OCI-LY3 (cell line): ENCODE results near the gene NDUFB2.

Source experiments
- H2AFZ ChIP-seq: fragments of 200-600, 300-600 bp; shearing (Covaris generic); 2 replicates; pipeline ENCODE4 v1.6.0; 2014; ENCODE audit warnings: antibody characterized with exemption, low read depth, low read length
- H3K27ac ChIP-seq: fragments of 200-600, 300-600 bp; sonication (generic); 2 replicates; pipeline ENCODE4 v1.5.1; 2014; ENCODE audit warnings: mild to moderate bottlenecking, low read length, moderate library complexity, mixed read lengths
- H3K27me3 ChIP-seq: fragments of 200-600, 300-600 bp; sonication (generic); 2 replicates; pipeline ENCODE4 v1.6.1; 2014; ENCODE audit warnings: low read depth, low read length, mixed read lengths
- H3K36me3 ChIP-seq: fragments of 200-600, 300-600 bp; sonication (generic); replicated peaks from 2 replicates; pipeline ENCODE3; 2014; ENCODE audit warnings: low read depth, low read length, mixed read lengths
- H3K4me1 ChIP-seq: fragments of 300-600, 200-600 bp; sonication (generic); 2 replicates; pipeline ENCODE4 v1.6.1; 2014; ENCODE audit warnings: low read length, mixed read lengths
- H3K4me2 ChIP-seq: fragments of 200-600, 300-600 bp; sonication (generic); 2 replicates; pipeline ENCODE4 v1.6.1; 2014; ENCODE audit warnings: low read length, mixed read lengths
- H3K4me3 ChIP-seq: fragments of 300-600, 200-600 bp; sonication (generic); 2 replicates; pipeline ENCODE4 v1.5.1; 2014; ENCODE audit warnings: antibody characterized with exemption, mild to moderate bottlenecking, low read length, moderate library complexity
- H3K79me2 ChIP-seq: fragments of 300-600, 200-600 bp; shearing (Covaris generic); 2 replicates; pipeline ENCODE4 v1.6.1; 2014; ENCODE audit warnings: mild to moderate bottlenecking, low read length, mixed read lengths
- H3K9ac ChIP-seq: fragments of 300-600, 200-600 bp; shearing (Covaris generic); 2 replicates; pipeline ENCODE4 v1.6.0; 2014; ENCODE audit warnings: mild to moderate bottlenecking, low read length, moderate library complexity
- H3K9me3 ChIP-seq: fragments of 200-600, 300-600 bp; shearing (Covaris generic); 2 replicates; pipeline ENCODE4 v1.6.1; 2014; ENCODE audit warnings: low read length, mixed read lengths; ENCODE audit not compliant: insufficient read depth
- H4K20me1 ChIP-seq: fragments of 200-600, 300-600 bp; sonication (generic); 2 replicates; pipeline ENCODE4 v1.6.1; 2016; ENCODE audit warnings: low read length, mixed read lengths; ENCODE audit not compliant: insufficient read depth
- EZH2phosphoT487 ChIP-seq: fragments of 200-600 bp; shearing (Covaris generic); IDR thresholded peaks from 2 replicates; pipeline ENCODE4 v1.6.1; 2018; ENCODE audit warnings: antibody characterized with exemption, mixed run types, low read depth
- TF ChIP-seq, protein P1 (sequence below): fragments of 200-600, 300-600 bp; sonication (generic); IDR thresholded peaks from 2 replicates; pipeline ENCODE4 v1.5.1; 2014; ENCODE audit warnings: antibody characterized with exemption, low read length, low read depth

Gene NDUFB2

DNA sequence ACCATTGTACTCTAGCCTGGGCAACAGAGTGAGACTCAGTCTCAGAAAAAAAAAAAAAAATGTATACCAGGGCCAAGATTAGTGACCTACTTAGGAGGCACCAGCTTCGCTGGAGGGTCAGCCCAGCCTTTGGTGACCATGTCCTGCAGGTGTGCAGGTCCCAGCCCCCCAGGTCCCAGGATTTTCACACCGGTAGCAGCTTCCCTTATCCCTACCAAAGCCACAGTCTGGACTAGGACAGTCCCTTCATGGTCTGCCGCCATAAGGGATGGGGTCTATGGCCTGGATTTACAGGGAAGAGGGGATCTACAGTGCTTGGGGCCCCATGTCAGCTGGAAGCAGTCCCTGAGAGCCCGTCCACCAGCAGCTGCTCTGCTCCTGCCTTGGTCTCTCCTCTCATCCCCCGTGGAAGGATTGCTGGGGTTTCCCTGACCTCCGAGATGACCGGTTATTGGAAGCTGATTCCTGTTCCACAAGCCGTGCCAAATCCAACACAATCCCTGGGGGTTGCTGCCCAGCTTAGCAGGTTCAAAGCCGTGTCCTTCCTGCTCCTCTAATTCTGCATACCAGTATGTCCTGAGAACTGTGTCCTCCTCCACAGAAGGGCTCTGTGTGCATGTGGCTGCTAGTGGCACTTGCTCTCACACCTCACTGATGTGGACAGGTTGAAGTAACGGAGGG lies 11.0 kb upstream of the NDUFB2 start:
- H3K9me3 ChIP-seq: no peaks in the 10 kb centered on the region
- no peak overlapping the region for H3K4me2 ChIP-seq
- no peaks in the 10 kb centered on the region for H3K4me1 ChIP-seq
- H4K20me1 ChIP-seq: no peaks in the 10 kb centered on the region
- H3K27me3 ChIP-seq: no peaks in the 10 kb centered on the region
- no peak for TF ChIP-seq EZH2phosphoT487
- TF ChIP-seq, protein P1, sequence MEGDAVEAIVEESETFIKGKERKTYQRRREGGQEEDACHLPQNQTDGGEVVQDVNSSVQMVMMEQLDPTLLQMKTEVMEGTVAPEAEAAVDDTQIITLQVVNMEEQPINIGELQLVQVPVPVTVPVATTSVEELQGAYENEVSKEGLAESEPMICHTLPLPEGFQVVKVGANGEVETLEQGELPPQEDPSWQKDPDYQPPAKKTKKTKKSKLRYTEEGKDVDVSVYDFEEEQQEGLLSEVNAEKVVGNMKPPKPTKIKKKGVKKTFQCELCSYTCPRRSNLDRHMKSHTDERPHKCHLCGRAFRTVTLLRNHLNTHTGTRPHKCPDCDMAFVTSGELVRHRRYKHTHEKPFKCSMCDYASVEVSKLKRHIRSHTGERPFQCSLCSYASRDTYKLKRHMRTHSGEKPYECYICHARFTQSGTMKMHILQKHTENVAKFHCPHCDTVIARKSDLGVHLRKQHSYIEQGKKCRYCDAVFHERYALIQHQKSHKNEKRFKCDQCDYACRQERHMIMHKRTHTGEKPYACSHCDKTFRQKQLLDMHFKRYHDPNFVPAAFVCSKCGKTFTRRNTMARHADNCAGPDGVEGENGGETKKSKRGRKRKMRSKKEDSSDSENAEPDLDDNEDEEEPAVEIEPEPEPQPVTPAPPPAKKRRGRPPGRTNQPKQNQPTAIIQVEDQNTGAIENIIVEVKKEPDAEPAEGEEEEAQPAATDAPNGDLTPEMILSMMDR: no peak
- H2AFZ ChIP-seq: no peak overlapping the region
- no peak overlapping the region for H3K4me3 ChIP-seq
- H3K79me2 ChIP-seq: no peaks in the 10 kb centered on the region
- H3K36me3 ChIP-seq: peaks cover 6% of the 10 kb centered on the region
- no peak overlapping the region for H3K27ac ChIP-seq
- no peak overlapping the region for H3K9ac ChIP-seq

DNA sequence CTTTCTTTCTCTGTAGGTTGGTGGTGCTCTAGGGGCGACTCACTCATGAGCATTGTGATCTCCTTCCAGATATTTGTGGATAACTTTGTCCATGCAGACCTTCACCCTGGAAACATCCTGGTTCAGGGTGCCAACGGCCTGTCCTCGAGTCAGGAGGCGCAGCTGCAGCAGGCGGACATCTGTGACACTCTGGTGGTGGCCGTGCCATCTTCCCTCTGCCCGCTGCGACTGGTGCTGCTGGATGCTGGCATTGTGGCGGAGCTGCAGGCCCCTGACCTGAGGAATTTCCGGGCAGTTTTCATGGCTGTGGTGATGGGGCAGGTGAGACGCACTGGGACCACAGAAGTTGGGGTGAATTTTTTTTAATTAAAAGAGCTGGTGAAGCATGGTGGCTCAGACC lies 9.6 kb upstream of the NDUFB2 start:
- TF ChIP-seq, protein P1: no peak
- no peak for TF ChIP-seq EZH2phosphoT487
- Histone ChIP-seq H3K27ac (no peak overlapping the region), H3K9me3 (no peaks in the 10 kb centered on the region), H2AFZ (no peak overlapping the region), H4K20me1 (no peaks in the 10 kb centered on the region), H3K27me3 (no peaks in the 10 kb centered on the region), H3K4me1 (no peaks in the 10 kb centered on the region), H3K9ac (no peak overlapping the region), H3K4me2 (no peak overlapping the region), H3K36me3 (peaks cover 2% of the 10 kb centered on the region), H3K4me3 (no peak overlapping the region), H3K79me2 (no peaks in the 10 kb centered on the region)

DNA sequence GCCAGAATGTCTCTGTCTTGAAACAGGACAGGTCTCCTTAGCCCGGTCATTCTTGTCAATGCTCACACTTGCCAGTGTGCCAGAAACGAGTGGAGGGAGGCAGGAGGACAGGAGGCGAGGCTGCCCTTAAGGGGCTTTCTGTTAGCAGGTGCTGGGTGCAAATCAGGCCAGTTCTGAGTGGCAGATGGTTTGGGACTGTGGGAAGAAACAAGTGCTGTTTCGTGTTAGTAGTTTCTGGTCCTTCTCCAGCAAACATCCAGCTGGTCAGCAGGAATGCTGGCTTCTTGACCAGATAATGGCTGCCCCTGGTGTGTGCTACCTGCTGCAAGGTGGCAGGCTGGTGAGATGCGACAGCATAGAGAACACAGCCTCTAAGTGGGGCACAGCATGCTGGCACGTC lies 8.2 kb upstream of the NDUFB2 start:
- Histone ChIP-seq H3K4me3 (no peak overlapping the region), H3K4me1 (no peaks in the 10 kb centered on the region), H3K9me3 (no peaks in the 10 kb centered on the region), H3K79me2 (no peaks in the 10 kb centered on the region), H3K9ac (no peak overlapping the region), H3K4me2 (no peak overlapping the region), H2AFZ (no peak overlapping the region), H3K27me3 (no peaks in the 10 kb centered on the region), H3K36me3 (peaks cover 2% of the 10 kb centered on the region), H4K20me1 (no peaks in the 10 kb centered on the region), H3K27ac (no peak overlapping the region)
- TF ChIP-seq, protein P1: no peak
- TF ChIP-seq EZH2phosphoT487: no peak

DNA sequence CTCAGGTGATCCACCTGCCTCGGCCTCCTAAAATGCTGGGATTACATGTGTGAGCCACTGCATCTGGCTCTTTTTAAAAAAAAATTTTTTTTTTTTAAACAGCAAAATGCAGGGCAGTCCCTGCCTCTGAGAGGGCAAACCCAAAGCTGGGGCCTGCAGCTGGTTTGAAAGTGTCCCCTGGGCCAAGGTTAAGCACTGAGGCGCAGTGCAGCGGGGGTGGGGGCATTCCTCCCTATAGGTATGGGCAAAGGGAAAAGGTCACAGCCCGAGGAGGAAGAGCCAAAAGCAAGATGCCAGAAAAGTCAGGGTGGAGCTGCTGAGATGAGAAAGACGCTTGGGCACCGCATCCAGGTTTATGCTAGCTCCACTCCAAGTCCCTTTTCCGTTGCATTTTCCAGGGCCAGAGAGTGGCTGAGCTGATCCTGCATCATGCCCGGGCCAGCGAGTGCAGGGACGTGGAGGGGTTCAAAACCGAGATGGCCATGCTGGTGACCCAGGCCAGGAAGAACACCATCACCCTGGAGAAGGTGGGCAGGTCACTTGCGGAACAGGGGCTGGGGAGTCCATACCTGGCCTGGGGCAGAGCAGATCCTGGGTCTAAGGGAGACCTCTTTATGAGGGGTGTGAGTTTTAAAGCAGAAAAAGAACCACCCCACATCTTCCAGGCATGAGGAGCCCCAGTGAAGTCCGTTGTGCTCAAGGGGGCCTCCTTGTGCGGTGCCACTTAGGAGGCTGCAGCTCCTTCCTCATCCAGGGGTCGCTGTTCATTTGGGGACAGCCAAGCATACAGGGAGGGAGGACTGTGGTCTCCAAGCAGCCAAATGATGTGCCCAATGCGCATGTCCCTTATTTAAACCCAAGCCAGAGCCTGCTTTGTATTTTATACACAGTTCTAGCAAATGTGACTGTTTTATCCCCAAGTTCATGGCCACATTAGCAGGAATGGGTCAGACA lies 7.0 kb upstream of the NDUFB2 start:
- H3K79me2 ChIP-seq: no peaks in the 10 kb centered on the region
- no peak for TF ChIP-seq EZH2phosphoT487
- TF ChIP-seq, protein P1: no peak
- H4K20me1 ChIP-seq: no peaks in the 10 kb centered on the region
- H3K27me3 ChIP-seq: no peaks in the 10 kb centered on the region
- H2AFZ ChIP-seq: no peak overlapping the region
- H3K27ac ChIP-seq: no peak overlapping the region
- H3K4me1 ChIP-seq: no peaks in the 10 kb centered on the region
- no peaks in the 10 kb centered on the region for H3K9me3 ChIP-seq
- no peak overlapping the region for H3K4me3 ChIP-seq
- no peak overlapping the region for H3K9ac ChIP-seq
- H3K4me2 ChIP-seq: no peak overlapping the region
- H3K36me3 ChIP-seq: peaks cover 2% of the 10 kb centered on the region
